GM12892 (cell line): Measurements from ENCODE around the gene UFD1.

ENCODE experiments used
- POLR2A ChIP-seq: IDR thresholded peaks from 2 replicates; pipeline ENCODE4 v1.6.1; 2011; ENCODE audit warnings: low read depth, low read length, control low read depth
- POLR2AphosphoS5 ChIP-seq: IDR thresholded peaks from 2 replicates; pipeline ENCODE4 v1.6.1; 2011; ENCODE audit warnings: low read depth, low read length, control low read depth

- TF ChIP-seq POLR2A (no peak), POLR2AphosphoS5 (no peak)
These were observed 4.7 kb upstream of the UFD1 start for GRCh38 chr22:19483481-19484244.
